HG03103 (cell line): ENCODE data around the gene WASL.
"Not testable (repeated sequence)": the region's sequence is repeated elsewhere in the genome, so short reads cannot be mapped to it uniquely, and the experiment has no call there.

Source experiments
- ATAC-seq: cut with Tn5 transposase; IDR thresholded peaks from one replicate; pipeline ENCODE4 v1.9.1; 2021; ENCODE audit warnings: low read depth; ENCODE audit not compliant: unreplicated experiment

WASL gene

GRCh38 chr7:123748734-123749536 is at the start of gene WASL:
TSS of gene WASL (minus strand) at chr7:123749003. CDS start at chr7:123748734, 269 bp downstream.
- peak; percentile 57 for ATAC-seq

GRCh38 chr7:123797673-123798531 is 49.1 kb upstream of the WASL start:
- ATAC-seq, result no peak

- no peak for ATAC-seq
Measured at GRCh38 chr7:123796568-123796967, 47.8 kb upstream of the WASL start.

GRCh38 chr7:123795917-123796316 is 47.1 kb upstream of the WASL start:
- ATAC-seq, result no peak

DNA sequence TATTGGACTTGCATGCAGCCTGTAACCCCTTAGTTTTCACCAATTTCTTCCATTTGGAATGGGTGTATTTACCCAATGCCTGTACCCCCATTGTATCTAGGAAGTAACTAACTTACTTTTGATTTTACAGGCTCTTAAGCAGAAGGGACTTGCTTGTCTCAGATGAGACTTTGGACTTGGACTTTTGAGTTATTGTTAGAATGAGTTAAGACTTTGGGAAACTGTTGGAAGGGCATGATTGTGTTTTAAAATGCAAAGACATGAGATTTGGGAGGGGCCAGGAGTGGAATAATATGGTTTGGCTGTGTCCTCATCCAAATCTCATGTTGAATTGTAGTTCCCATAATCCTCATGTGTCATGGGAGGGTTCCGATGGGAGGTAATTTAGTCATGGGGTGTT is 46.3 kb upstream of the WASL start:
- not testable (repeated sequence) for ATAC-seq

- no peak for ATAC-seq
Measured at GRCh38 chr7:123792547-123792946, 43.7 kb upstream of the WASL start.

DNA sequence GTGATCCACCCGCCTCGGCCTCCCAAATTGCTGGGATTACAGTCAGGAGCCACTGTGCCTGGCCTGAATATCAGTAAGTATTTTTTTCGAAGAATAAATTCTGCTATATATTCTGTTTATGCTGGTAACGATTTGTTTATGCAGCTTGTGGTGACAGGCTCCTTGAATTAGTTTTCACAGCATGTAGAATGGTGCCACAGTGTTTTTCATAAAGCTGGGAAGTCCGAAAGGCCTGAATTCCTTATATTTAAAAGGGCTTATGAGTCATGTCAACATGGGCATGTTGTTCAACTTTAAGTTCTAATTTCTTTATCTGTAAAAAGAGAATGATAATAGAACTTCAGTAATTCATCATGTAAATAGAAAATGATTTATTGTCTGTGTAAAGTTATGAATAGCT is 42.2 kb upstream of the WASL start:
- ATAC-seq, result no peak

DNA sequence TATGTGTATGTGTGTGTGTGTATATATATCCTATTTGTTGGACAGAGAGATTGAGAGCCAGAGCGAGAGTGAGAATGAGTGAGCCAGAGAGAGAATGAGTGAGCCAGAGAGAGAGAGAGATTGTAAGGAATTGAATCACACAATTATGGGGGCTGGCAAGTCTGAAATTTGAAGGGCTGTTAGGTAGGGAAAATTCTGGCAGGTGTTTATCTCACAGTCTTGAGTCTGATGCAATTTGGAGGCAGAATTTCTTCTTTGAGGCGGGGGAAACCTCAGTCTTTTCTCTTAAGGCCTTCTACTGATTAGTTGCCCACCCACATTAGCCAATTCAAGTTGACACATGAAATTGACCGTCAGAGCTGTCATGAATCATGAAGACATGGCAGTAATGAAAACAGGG is 41.0 kb upstream of the WASL start:
- ATAC-seq, result no peak

GRCh38 chr7:123789206-123789784 is 40.5 kb upstream of the WASL start:
- ATAC-seq, result no peak

DNA sequence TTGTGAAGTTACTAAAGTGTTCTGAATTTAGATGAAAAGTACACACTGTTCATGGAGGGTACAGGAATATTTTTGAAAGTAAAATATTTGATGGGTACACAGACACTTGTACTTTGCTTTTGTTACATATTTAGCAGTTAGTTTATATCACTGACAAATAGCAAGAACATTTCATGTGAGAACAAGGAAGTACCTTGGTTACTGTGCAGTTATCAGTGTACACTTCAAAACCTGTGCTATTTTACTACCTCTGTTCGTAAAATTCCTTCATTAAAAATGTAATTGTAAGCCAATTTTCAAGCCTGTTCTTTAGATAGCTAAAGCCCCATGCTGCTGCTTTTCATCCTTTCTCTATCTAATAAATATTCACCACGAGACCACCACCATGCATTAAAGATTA is 39.8 kb upstream of the WASL start:
- ATAC-seq, result no peak

DNA sequence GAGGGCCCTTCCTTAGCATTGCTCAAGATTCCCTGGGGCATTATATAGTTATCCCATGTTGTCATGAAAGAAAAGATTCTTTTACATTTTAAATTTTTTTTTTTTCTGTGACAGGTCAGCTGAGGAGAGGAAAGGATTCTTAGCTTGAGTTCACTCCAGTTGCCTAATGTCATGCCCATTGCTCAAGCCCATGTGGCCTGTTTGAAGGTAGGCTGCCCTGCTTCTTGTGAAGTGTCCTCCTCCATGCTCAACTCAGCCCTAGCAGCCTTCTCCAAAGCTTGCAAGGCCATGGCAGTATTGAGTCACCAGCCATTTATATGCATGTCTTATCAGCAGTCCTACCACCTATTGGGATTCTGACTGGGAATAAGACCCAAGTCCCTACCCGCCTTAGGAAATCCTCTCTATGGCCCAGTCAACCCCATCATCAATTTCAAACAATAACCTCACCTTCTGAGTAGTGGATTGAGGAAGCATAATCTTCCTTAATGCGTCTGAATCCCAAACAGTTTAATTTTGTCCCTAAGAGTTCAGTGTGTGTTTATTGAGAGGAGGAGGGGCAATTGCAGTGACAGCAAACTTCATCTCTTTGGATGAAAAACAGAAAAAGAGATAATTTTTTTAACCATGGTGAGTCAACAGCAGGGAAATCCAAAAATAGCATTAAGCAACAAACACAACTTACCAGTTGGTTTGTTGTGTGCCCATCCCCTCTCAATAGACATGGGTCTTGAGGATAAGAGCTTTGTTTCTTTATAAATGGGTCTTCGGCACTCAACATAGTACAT is 38.6 kb upstream of the WASL start:
- no peak for ATAC-seq

DNA sequence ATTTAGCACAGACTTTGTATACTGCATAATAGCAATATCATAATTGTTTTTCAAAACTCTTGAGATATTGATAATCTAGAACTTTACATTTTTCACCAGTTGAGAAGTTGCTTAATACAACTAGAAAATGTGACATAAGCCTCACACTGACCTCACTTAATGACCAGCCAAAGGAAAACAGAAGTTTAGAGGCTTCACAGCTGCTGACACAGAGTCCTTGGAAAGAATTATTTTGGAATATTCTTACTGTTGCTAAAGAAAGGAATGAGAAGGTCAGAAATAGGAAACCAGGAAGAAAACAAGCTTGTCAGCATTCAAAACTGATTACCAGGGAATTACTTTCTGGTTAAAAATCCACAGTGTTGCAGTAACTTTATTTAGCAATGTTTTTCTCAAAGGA is 35.5 kb upstream of the WASL start:
- ATAC-seq, result no peak

- no peak for ATAC-seq
Measured at GRCh38 chr7:123783820-123784219, 35.0 kb upstream of the WASL start.

GRCh38 chr7:123782071-123782798 is 33.4 kb upstream of the WASL start:
- no peak for ATAC-seq

GRCh38 chr7:123780472-123780871 is 31.7 kb upstream of the WASL start:
- not testable (repeated sequence) for ATAC-seq

DNA sequence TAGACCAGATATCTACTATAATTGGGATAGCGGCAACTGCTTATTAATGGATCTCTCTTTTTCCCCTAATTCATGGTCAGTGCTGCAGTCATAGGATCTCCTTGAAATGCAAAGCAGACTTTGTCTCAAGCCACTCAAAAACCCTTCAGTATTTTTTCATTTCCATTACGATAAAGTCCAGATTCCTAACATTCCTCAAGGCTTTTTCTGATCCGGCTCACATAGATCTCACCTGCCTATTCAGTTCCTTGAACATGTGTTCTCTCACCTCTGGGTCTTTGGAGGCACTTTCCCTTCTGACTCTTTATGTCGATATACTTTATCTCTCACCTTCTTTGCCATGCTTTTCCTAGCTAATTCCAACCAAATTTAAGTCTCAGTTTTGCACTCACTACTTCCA is 25.7 kb upstream of the WASL start:
- no peak for ATAC-seq

DNA sequence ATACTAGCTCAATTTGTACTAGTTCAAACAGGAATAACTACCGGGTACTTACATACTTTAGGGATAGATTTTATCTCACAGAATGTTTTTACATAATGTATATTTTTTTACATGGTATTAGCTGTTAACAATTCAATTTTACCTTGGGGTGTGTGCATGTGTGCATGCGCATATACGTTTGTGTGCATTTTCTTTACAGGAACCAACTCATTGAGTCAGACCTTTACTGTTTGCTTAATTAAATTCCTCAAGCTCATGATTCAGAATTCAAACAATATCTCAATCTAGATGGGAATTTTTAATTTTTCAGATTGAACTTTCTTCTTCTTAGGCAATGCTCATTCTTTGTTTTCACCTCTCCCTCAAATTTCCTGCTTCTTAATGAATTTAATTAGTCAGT is 24.7 kb upstream of the WASL start:
- no peak for ATAC-seq

- ATAC-seq, result no peak
Measured at GRCh38 chr7:123772652-123773051, 23.8 kb upstream of the WASL start.

DNA sequence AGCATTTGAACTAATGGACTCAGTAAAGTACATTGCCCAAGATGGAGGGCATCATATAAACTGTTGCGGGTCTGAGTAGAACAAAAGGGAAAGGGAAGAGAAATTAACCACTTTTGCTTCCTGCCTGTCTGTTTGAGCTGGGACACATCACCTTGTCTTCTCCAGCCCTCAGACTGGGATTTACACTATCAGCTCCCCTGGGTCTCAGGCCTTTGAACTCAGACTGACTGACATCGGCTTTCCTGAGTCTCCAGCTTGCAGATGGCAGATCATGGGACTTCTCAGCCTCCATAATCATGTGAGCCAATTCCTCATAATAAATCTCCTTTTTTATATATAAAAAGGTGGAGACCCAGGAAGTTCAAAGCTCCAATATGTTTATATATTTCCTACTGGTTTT is 23.0 kb upstream of the WASL start:
- ATAC-seq, result no peak

DNA sequence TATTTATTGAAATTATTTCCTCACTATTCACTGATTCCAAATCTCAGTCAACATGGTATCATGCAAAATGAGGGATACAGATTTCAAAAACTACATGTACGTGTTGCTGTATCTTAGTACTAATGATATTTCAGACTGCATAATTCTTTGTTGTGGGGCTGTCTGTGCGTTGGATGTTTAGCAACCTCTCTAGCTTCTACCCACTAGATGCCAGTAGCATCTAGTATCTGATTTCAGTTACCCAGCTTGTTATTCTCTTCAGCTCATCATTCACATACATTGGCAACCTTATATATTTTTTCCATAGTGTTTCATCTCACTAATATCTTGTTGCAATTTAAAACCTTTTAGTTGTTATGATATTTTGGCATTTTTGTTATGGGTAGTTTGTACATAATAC is 22.5 kb upstream of the WASL start:
- ATAC-seq, result no peak
